Measurements from ENCODE around the gene A2M. TPM values are rescaled to one million over a fixed set of nuclear protein-coding genes. Genes with fewer than 3 reads are reported as not detected.

Gene A2M
- total and polyA plus RNA-seq, 9 of the 15 experiments (the other 6 are each of a cell fraction or from before 2014, with no cell fraction given), result 0.08 to 2.3 TPM; not detected in 7

DNA sequence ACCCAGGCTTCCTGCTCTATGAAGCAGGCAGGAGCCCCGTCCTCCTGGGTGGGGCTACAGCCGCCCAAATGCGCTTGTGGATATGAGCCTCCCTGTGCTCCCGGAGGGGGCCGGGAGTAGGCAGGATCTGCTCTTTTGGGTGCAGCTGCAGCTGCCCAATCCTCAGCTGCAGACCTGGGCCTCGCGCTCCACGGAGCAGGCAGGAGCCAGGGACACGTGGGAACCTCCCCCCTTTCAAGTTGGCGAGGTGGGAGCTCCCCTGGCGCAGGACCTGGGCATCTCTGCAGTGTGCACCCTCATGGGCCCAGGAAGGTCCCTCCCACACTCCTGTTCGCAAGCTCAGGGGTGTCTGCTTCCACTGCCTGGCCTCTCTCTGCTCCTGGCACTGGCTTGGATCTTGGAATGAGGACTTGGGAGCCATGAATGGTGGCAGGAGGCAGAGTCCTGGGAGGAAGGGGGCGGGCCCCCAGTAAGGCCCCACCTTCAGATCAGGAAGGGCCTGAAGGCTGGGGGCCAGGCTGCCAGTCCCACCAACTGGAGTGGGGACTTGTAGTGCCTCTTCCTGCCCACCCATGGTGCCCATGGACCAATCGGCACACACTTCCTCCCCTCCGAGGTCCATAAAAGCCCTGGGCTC lies 65.1 kb downstream of the A2M start:
- Histone ChIP-seq H3K79me2 (ENCODE audit: control insufficient read depth, insufficient read depth, low read length) (no peaks in the 10 kb centered on the region), H3K4me1 (replicated peaks in 1 of 2; ENCODE audit: control insufficient read depth in 2 of 2, insufficient read depth in 2 of 2, low read length in 2 of 2) (peaks cover 0 to 5% of the 10 kb centered on the region in 2 experiments; a peak in 1 of 5 replicates), H3K27ac (ENCODE audit: extremely low read depth, low read depth, low read length) (no peak overlapping the region), H2AFZ (ENCODE audit: low read depth, low read length) (no peak overlapping the region), H3K36me3 (ENCODE audit: control insufficient read depth, insufficient read depth, low read length) (no peaks in the 10 kb centered on the region), H3K4me2 (ENCODE audit: insufficient read depth, low read length) (no peak overlapping the region), H3K9ac (ENCODE audit: insufficient read depth in 1 of 2, low read depth in 2 of 2, low read length in 2 of 2) (no peak overlapping the region), H3K9me3 (replicated peaks; ENCODE audit: control insufficient read depth, insufficient read depth, low read depth, low read length) (no peaks in the 10 kb centered on the region), H4K20me1 (replicated peaks; ENCODE audit: control insufficient read depth, insufficient read depth, low read length) (no peaks in the 10 kb centered on the region), H3K9me1 (ENCODE audit: control insufficient read depth, insufficient read depth, low read length) (no peaks in the 10 kb centered on the region), H3K4me3 (no peak overlapping the region), H3K27me3 (ENCODE audit: control insufficient read depth in 2 of 2, insufficient read depth in 2 of 2, low read length in 2 of 2) (peaks cover 0 to 2% of the 10 kb centered on the region in 2 experiments; a peak in 2 of 5 replicates)
- in situ Hi-C loops (cut with MboI) (no loop called here), intact Hi-C loops (cut with micrococcal nuclease) (no loop called here)
- WGBS (ENCODE audit: insufficient coverage, low coverage, missing lambda C conversion rate), result 1% methylated on average over 14 of the region's 15 CpGs
- DNase-seq (ENCODE audit: extremely low read depth in 1 of 4, low spot score in 3 of 4), result no peak
- no peak for ATAC-seq
- ChIA-PET CTCF (ENCODE audit: low intra/inter-chr PET ratio) (interaction anchor here (0.9 to 2.7 kb wide), 4 partner anchors 11 to 507 kb away, joined by 3 to 14 read pairs (median 9); partner anchors contain the start of gene M6PR), POLR2A (no interaction called here)
- FAIRE-seq, result no peak
- no TSS peak for BruUV-seq (replicated peaks)
- no peak for TF ChIP-seq MEF2A (IDR thresholded peaks at IDR 0.05; ENCODE audit: control insufficient read depth, low read depth, low read length)
- TF ChIP-seq, protein P1, sequence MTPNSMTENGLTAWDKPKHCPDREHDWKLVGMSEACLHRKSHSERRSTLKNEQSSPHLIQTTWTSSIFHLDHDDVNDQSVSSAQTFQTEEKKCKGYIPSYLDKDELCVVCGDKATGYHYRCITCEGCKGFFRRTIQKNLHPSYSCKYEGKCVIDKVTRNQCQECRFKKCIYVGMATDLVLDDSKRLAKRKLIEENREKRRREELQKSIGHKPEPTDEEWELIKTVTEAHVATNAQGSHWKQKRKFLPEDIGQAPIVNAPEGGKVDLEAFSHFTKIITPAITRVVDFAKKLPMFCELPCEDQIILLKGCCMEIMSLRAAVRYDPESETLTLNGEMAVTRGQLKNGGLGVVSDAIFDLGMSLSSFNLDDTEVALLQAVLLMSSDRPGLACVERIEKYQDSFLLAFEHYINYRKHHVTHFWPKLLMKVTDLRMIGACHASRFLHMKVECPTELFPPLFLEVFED (CRISPR knock-in tag; conservative IDR thresholded peaks at IDR 0.05), result no peak
- no peak for TF ChIP-seq TRIM24 (IDR thresholded peaks at IDR 0.05)
- TF ChIP-seq, protein P2, sequence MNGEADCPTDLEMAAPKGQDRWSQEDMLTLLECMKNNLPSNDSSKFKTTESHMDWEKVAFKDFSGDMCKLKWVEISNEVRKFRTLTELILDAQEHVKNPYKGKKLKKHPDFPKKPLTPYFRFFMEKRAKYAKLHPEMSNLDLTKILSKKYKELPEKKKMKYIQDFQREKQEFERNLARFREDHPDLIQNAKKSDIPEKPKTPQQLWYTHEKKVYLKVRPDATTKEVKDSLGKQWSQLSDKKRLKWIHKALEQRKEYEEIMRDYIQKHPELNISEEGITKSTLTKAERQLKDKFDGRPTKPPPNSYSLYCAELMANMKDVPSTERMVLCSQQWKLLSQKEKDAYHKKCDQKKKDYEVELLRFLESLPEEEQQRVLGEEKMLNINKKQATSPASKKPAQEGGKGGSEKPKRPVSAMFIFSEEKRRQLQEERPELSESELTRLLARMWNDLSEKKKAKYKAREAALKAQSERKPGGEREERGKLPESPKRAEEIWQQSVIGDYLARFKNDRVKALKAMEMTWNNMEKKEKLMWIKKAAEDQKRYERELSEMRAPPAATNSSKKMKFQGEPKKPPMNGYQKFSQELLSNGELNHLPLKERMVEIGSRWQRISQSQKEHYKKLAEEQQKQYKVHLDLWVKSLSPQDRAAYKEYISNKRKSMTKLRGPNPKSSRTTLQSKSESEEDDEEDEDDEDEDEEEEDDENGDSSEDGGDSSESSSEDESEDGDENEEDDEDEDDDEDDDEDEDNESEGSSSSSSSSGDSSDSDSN (IDR thresholded peaks at IDR 0.05; ENCODE audit: borderline replicate concordance in 1 of 2, low read depth in 2 of 2, low read length in 2 of 2), result no peak
- TF ChIP-seq ETS2 (tag; IDR thresholded peaks at IDR 0.05; ENCODE audit: borderline replicate concordance, poor library complexity, severe bottlenecking), result no peak
- no peak for TF ChIP-seq ZNF696 (CRISPR knock-in tag; conservative IDR thresholded peaks at IDR 0.05)
- TF ChIP-seq RUNX1 (IDR thresholded peaks at IDR 0.05; ENCODE audit: low read depth), result no peak
- TF ChIP-seq EZH2 (IDR thresholded peaks at IDR 0.05; ENCODE audit: borderline replicate concordance, low read depth, low read length), result no peak
- TF ChIP-seq, protein P3, sequence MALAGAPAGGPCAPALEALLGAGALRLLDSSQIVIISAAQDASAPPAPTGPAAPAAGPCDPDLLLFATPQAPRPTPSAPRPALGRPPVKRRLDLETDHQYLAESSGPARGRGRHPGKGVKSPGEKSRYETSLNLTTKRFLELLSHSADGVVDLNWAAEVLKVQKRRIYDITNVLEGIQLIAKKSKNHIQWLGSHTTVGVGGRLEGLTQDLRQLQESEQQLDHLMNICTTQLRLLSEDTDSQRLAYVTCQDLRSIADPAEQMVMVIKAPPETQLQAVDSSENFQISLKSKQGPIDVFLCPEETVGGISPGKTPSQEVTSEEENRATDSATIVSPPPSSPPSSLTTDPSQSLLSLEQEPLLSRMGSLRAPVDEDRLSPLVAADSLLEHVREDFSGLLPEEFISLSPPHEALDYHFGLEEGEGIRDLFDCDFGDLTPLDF (CRISPR knock-in tag; IDR thresholded peaks at IDR 0.05), result no peak
- no peak for TF ChIP-seq SNIP1 (IDR thresholded peaks at IDR 0.05; ENCODE audit: low read depth)

Measured in K562 (cell line).